DND-41 (cell line): Measurements from ENCODE around the gene ARHGEF12.

ENCODE experiments used
- CTCF ChIP-seq: IDR thresholded peaks from 2 replicates; pipeline ENCODE4 v1.5.1; 2012; ENCODE audit warnings: borderline replicate concordance, low read length, moderate library complexity, mild to moderate bottlenecking; ENCODE audit not compliant: poor library complexity, severe bottlenecking; ENCODE audit errors: extremely low read depth
- EZH2 ChIP-seq: IDR thresholded peaks from 3 replicates; pipeline ENCODE4 v1.6.1; 2012; ENCODE audit warnings: borderline replicate concordance, low read depth, mild to moderate bottlenecking, moderate library complexity, low read length, inconsistent platforms; ENCODE audit not compliant: severe bottlenecking

DNA sequence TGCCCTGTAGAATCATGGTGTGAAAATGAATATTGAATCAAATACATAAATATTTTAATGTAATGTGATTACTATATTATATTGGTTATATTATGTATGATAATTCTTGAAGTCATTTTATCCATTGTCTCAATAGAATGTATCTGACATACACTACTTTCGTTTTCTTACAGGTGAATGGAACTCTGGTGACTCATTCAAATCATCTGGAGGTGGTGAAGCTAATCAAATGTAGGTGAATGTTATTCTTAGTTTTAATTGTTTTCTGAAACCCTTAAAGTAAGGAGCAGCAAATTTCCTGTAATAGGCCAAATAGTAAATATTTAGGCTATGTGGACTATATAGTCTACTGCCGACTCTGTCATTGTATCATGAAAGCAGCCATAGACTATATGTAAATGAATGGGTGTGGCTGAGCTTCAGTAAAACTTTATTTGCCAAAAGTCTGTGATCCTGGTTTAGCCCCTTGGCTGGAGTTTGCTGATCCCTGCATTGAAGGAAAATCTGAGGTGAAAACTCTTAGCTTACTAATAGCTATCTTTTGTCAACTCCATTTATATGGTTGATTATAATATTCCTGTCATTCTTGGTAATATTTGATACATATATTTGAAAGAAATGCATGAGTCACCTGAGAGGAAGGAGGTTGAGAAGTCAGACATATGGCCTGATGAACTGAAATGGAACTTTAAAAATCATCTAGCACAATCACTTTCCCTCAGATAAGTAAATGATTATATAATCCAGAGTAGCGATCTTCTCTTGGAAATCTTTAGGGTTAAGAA is 88.2 kb downstream of the ARHGEF12 start:
- no peak for TF ChIP-seq CTCF
- no peak for TF ChIP-seq EZH2
